Activated T-cell treated with anti-CD3 and anti-CD28 coated beads, Interleukin-2, amount 50 U/mL, for 72 hours (primary cell): ENCODE results near the gene ULK2. TPM values are rescaled to one million over a fixed set of nuclear protein-coding genes. Genes with fewer than 3 reads are reported as not detected.
"Not testable (repeated sequence)": the region's sequence is repeated elsewhere in the genome, so short reads cannot be mapped to it uniquely, and the experiment has no call there.

Experiments
- ATAC-seq, 2 donors: fragments of 150-1000 bp; cut with Tn5 transposase; replicated peaks in 1 of 2; 2 replicates each; pipeline ENCODE4 v1.10.0; 2021; ENCODE audit warnings: moderate library complexity in 2 of 2, mild to moderate bottlenecking in 1 of 2
- DNase-seq, 2 donors: peaks; one replicate each; pipeline ENCODE4 v3.0.0; 2021 to 2022; ENCODE audit warnings: mixed read lengths in 1 of 2
- H3K27ac Mint-ChIP-seq: one replicate; pipeline ENCODE4 v1.8.0; 2022; ENCODE audit warnings: mild to moderate bottlenecking, moderate library complexity, mixed read lengths
- H3K27me3 Mint-ChIP-seq: one replicate; pipeline ENCODE4 v1.8.0; 2022; ENCODE audit warnings: low read depth, mixed read lengths
- H3K36me3 Mint-ChIP-seq, 2 donors: one replicate each; pipeline ENCODE4 v1.8.0; 2022; ENCODE audit warnings: mixed read lengths in 2 of 2, mild to moderate bottlenecking in 1 of 2; ENCODE audit not compliant: insufficient read depth in 2 of 2
- H3K4me1 Mint-ChIP-seq: one replicate; pipeline ENCODE4 v1.8.0; 2022; ENCODE audit warnings: low read depth, mixed read lengths
- H3K4me3 Mint-ChIP-seq, 2 donors: one replicate each; pipeline ENCODE4 v1.8.0; 2022; ENCODE audit warnings: mild to moderate bottlenecking in 2 of 2, mixed read lengths in 2 of 2, moderate library complexity in 2 of 2
- H3K9me3 Mint-ChIP-seq, 2 donors: one replicate each; pipeline ENCODE4 v1.8.0; 2022; ENCODE audit warnings: mixed read lengths in 2 of 2
- total RNA-seq, 2 donors: library from RNA; stranded (reverse); gene quantifications; one replicate each; pipeline ENCODE4 v1.2.3, GENCODE V29; 2022

The ULK2 gene
- total RNA-seq, 2 donors from 2014 or later = 13.9 to 14.5 TPM

DNA sequence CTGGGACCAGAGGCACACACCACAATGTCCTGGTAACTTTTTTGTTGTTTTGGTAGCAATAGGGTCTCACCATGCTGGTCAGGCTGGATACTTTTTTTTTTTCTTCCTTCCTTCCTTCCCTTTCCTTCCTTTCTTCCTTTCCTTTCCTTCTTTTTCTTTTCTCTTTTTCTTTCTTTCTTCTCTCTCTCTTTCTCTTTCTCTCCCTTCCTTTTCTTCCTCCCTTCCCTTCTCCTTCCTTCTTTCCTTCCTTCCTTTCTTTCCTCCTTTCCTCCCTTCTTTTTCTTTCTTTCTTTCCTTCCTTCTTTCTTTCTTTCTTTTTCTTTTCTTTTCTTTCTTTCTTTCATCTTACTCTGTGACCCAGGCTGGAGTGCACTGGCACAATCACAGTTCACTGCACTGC is 18.4 kb upstream of the ULK2 start:
- no peak for DNase-seq
- no peaks in the 10 kb centered on the region for H3K36me3 Mint-ChIP-seq
- H3K27me3 Mint-ChIP-seq = no peaks in the 10 kb centered on the region
- no peak overlapping the region for H3K27ac Mint-ChIP-seq
- H3K9me3 Mint-ChIP-seq = no peaks in the 10 kb centered on the region
- no peaks in the 10 kb centered on the region for H3K4me1 Mint-ChIP-seq
- no peak overlapping the region for H3K4me3 Mint-ChIP-seq
- no peak for ATAC-seq

DNA sequence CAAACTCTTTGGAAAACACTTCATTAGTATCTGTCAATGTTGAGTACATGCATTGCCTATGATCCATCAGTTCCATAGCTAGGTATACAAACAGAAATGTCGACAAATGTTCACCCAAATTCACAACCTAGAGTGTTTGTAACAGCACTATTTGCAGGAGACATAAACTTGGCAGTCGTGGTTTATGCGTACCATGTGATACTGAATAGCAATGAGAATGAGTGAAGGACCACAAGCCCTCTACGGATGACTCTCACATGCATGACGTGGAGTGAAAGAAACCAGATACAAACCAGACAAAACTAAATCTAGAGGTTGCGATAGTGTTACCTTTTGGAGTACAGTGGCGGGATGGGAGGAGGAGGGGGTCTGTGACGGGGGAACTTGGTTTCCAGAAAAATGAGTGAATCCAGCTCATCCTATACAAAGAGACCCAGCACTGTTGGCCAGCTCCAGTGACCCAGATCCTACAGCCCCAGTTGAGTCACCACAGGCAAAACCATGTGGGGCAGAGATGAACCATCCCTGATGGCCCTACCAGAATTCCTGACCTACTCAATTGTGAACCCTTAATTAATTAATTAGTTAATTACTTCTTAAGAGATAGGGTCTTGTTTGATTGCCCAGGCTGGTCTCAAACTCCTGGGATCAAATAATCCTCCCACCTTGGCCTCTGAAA is 15.9 kb upstream of the ULK2 start:
- H3K9me3 Mint-ChIP-seq = no peaks in the 10 kb centered on the region
- H3K4me3 Mint-ChIP-seq = no peak overlapping the region
- ATAC-seq (peak; percentile 90 to 95), DNase-seq (peak; percentile 16 to 19)
- no peaks in the 10 kb centered on the region for H3K36me3 Mint-ChIP-seq
- no peak overlapping the region for H3K27ac Mint-ChIP-seq
- H3K4me1 Mint-ChIP-seq = no peaks in the 10 kb centered on the region
- no peaks in the 10 kb centered on the region for H3K27me3 Mint-ChIP-seq

DNA sequence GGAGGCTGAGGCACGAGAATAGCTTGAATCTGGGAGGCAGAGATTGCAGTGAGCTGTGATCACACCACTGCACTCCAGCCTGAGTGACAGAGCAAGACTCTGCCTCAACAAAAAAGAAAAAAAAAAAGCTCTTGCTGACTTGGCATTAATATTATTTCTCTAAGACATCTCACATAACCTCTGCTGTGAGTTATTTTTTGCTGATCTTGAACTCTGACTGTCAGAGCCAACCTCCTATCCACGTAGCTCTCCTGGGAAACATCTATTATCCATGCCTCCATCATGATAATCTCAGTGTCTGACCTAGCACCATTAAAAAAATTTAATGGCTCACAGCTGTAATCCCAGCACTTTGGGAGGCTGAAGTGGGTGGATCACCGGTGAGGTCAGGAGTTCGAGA is 12.7 kb upstream of the ULK2 start:
- DNase-seq (no peak), ATAC-seq (no peak)
- H3K9me3 Mint-ChIP-seq = no peaks in the 10 kb centered on the region
- H3K27ac Mint-ChIP-seq = no peak overlapping the region
- no peak overlapping the region for H3K4me3 Mint-ChIP-seq
- H3K27me3 Mint-ChIP-seq = no peaks in the 10 kb centered on the region
- H3K36me3 Mint-ChIP-seq = no peaks in the 10 kb centered on the region
- peaks cover 28% of the 10 kb centered on the region for H3K4me1 Mint-ChIP-seq

DNA sequence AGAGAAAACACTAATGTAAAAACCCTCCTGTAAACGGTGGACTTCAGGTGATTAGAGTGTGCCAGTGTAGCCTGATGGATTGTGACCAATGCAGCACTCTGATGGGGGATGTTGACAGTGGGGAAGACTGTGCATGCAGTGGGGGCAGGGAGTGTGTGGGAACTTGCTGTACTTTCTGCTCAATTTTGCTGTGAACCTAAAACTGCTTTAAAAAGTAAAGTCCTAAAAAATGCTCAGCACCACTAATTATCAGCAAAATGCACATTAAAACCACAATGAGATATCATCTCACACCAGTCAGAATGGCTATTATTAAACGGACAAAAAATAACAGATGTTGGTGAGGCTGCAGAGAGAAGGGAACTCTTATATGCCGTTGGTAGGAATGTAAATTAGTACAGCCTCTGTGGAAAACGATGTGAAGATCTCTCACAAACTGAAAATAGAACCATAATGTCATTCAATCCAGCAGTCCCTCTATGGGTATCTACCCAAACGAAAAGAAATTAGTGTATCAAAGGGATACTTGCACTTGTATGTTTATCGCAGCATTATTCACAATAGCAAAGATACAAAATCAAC is 9.7 kb upstream of the ULK2 start:
- Mint-ChIP-seq H3K4me3 (no peak overlapping the region), H3K9me3 (no peaks in the 10 kb centered on the region), H3K27me3 (no peaks in the 10 kb centered on the region), H3K27ac (no peak overlapping the region), H3K36me3 (no peaks in the 10 kb centered on the region), H3K4me1 (peaks cover 28% of the 10 kb centered on the region)
- ATAC-seq = no peak
- DNase-seq = no peak

DNA sequence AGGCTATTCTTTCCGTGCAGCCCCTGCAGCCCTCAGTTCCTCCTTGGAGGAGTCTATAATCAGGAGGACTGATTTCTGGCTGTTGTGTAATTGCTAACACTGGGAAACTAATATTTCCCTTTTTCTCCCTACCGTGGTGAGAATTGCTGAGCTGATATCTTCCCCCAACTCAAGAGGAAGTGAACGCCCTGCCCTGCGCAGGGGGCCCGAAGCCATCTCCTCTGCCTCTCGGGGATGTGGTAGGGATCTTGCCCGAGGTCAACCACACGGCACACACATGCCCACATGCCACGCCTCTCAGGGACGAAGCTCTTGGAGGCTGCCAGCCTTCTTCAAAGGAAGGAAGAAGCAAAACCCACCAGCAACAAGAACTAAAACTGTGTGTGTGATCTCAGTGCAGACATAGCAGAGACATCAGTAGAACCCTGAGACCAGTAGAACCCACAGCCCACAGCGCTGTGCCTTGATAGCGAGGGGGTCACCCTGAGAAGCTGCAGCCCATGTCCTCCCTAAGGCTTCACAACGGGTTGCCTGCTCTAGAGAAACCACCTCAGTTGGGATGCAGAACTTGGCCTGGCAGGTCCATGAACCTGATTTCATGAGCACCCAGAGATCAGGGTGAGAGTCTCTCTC is 8.9 kb upstream of the ULK2 start:
- no peaks in the 10 kb centered on the region for H3K27me3 Mint-ChIP-seq
- peak; percentile 70 to 74 for ATAC-seq

DNA sequence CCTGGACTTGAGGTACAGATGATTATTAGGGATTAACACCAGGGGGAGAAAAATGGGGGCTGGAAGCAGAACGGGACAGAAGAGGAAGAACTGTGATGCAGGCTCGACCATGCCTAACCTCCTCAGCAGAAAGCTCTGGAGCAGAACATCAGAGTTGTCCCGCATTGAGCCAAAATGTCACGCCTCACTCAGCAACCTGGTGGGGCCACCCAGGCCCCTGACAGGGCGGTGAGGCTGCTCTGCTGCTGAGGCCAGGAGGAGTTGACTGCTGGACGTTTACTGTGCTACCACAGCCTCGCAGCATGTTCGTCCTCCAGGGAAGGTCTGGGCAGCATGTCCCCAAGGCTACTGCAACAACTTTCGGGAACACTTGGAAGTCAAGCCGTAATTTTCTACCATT is 6.5 kb upstream of the ULK2 start:
- no peak for ATAC-seq
- H3K4me1 Mint-ChIP-seq = peaks cover 28% of the 10 kb centered on the region

More for the DNA sequence above, 8.9 kb upstream of the ULK2 start:
- DNase-seq = peak; percentile 19 to 37
- no peaks in the 10 kb centered on the region for H3K36me3 Mint-ChIP-seq
- H3K4me3 Mint-ChIP-seq = peak overlapping the region; percentile 43 to 69
- H3K4me1 Mint-ChIP-seq = peaks cover 28% of the 10 kb centered on the region
- H3K27ac Mint-ChIP-seq = peak overlapping the region; percentile 62
- H3K9me3 Mint-ChIP-seq = no peaks in the 10 kb centered on the region

DNA sequence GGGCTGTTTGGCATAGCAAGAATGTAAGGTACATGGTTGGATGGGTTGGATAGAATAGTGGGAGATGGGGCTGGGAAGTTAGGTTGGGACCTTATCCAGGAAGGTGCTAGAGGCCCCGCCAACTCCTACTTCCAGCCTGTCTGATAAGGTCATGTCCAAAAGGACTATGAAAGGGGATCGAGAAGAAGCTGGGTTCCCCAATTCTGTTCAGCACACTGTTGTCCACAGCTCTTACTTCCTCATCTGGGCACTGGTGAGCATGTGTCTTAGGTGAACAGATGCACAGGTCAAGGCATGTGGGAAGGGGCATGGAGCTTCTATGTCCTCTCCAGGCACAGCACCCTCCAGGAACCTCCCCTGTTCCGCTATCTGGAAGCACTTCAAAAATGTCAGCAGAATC is 5.6 kb upstream of the ULK2 start:
- Mint-ChIP-seq H3K27me3 (no peaks in the 10 kb centered on the region), H3K36me3 (no peaks in the 10 kb centered on the region), H3K9me3 (no peaks in the 10 kb centered on the region), H3K27ac (no peak overlapping the region), H3K4me3 (no peak overlapping the region), H3K4me1 (peaks cover 28% of the 10 kb centered on the region)
- DNase-seq = no peak
- ATAC-seq = no peak

More for the DNA sequence above, 6.5 kb upstream of the ULK2 start:
- Mint-ChIP-seq H3K9me3 (no peaks in the 10 kb centered on the region), H3K27ac (no peak overlapping the region), H3K27me3 (no peaks in the 10 kb centered on the region), H3K36me3 (no peaks in the 10 kb centered on the region), H3K4me3 (no peak overlapping the region)
- no peak for DNase-seq

DNA sequence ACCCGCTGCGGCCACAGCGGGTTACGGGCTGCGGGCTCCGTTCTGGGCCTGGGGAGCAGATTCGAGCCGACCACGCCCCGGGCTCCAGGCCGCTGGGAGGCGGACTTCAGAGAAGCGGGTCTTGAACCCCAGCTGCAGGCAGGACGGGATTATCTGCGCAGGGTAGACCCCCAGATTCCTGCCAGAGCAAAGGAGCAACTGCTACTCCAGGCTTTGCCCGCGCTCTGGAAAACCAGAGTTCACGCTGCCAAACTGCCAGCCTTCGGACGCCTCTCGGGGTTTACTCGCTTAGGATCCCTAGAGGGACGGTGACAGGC is 301 bp upstream of the ULK2 start:
- DNase-seq = no peak
- H3K27ac Mint-ChIP-seq = no peak overlapping the region
- ATAC-seq = no peak

DNA sequence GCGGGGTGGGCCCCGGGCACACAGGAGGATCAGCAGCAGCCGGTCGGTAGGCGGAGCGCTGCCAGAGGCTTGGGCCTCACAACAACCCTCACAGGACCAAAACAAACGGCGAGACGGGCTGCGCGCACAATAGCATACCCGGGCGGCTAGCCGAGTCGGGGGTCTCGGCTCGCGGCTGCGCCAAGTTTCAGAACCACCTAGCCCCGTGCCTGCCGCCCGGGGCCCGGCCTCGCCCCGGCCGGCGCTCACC is 732 bp downstream of the ULK2 start:
- H3K4me1 Mint-ChIP-seq = peaks cover 18% of the 10 kb centered on the region
- ATAC-seq (peak; percentile 64 to 70), DNase-seq (peak; percentile 60 to 65)
- H3K27ac Mint-ChIP-seq = no peak overlapping the region
- peak overlapping the region; percentile 84 to 89 for H3K4me3 Mint-ChIP-seq
- no peaks in the 10 kb centered on the region for H3K27me3 Mint-ChIP-seq
- H3K9me3 Mint-ChIP-seq = no peaks in the 10 kb centered on the region
- H3K36me3 Mint-ChIP-seq = no peaks in the 10 kb centered on the region

More for the DNA sequence above, 301 bp upstream of the ULK2 start:
- no peaks in the 10 kb centered on the region for H3K9me3 Mint-ChIP-seq
- peaks cover 18% of the 10 kb centered on the region for H3K4me1 Mint-ChIP-seq
- no peaks in the 10 kb centered on the region for H3K36me3 Mint-ChIP-seq
- H3K4me3 Mint-ChIP-seq = peak overlapping the region; percentile 47 to 54
- no peaks in the 10 kb centered on the region for H3K27me3 Mint-ChIP-seq

DNA sequence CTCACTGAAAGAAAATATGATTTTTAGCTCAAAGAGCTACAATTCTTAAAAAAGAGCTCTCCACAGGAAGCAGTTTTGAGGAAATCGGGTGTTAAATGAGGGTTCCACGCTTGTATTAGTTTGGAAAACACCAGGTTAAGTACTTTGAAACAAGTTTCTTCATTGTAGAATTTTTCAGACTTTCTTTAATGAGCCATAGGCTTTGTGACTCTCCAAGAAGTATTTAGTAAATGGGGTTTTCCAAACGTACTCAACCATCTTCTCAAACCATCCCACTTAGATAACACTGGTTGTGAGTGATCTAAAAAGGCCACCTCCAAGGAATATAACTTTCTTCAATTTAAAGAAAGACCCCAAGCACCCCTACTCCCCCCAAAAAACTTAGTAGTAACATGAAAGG is 2.7 kb downstream of the ULK2 start:
- Mint-ChIP-seq H3K27me3 (no peaks in the 10 kb centered on the region), H3K4me1 (peaks cover 18% of the 10 kb centered on the region), H3K4me3 (peak overlapping the region; percentile 47 to 62), H3K27ac (peak overlapping the region; percentile 38), H3K36me3 (no peaks in the 10 kb centered on the region), H3K9me3 (no peaks in the 10 kb centered on the region)
- DNase-seq (no peak), ATAC-seq (no peak)

DNA sequence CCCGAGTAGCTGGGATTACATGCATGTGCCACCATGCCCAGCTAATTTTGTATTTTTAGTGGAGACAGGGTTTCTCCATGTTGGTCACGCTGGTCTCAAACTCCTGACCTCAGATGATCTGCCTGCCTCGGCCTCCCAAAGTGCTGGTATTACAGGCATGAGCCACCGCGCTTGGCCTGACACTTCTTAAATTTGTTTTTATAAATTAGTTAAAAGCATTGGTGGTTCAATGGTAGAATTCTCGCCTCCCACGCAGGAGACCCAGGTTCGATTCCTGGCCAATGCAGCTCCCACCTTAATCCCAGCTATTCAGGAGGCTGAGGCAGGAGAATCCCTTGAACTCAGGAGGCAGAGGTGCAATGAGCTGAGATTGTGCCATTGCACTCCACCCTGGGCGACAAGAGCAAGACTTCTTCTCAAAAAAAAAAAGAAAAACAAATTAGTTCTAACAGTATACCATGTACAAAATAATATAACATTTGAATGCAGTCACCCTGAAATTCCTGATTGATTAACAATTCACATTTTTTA is 7.0 kb downstream of the ULK2 start:
- H3K4me1 Mint-ChIP-seq, ATAC-seq: not testable (repeated sequence)

DNA sequence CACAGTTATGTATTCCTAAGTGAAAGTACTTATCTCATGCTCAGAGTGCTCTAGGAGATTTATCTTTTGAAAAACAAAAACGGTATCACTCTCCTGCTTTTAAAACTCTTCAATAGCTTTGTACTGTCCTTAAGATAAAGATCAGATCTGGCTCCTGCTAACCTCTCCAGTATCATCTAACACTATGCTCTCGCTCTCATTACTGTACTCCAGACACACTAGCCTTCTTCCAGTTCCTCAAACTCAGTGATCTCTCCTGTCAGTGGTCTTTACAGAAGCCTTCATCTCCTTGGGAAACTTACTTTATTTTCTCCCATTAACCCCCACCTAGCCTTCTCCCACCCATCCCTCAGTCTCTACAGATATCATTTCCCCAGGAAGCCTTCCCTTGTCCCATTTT is 10.1 kb downstream of the ULK2 start:
- no peak overlapping the region for H3K27ac Mint-ChIP-seq
- H3K9me3 Mint-ChIP-seq = no peaks in the 10 kb centered on the region
- no peaks in the 10 kb centered on the region for H3K4me1 Mint-ChIP-seq
- ATAC-seq (no peak), DNase-seq (no peak)
- no peaks in the 10 kb centered on the region for H3K27me3 Mint-ChIP-seq
- no peak overlapping the region for H3K4me3 Mint-ChIP-seq
- H3K36me3 Mint-ChIP-seq = no peaks in the 10 kb centered on the region

More for the DNA sequence above, 7.0 kb downstream of the ULK2 start:
- H3K36me3 Mint-ChIP-seq, DNase-seq, H3K27me3 Mint-ChIP-seq, H3K4me3 Mint-ChIP-seq, H3K9me3 Mint-ChIP-seq, H3K27ac Mint-ChIP-seq: not testable (repeated sequence)

DNA sequence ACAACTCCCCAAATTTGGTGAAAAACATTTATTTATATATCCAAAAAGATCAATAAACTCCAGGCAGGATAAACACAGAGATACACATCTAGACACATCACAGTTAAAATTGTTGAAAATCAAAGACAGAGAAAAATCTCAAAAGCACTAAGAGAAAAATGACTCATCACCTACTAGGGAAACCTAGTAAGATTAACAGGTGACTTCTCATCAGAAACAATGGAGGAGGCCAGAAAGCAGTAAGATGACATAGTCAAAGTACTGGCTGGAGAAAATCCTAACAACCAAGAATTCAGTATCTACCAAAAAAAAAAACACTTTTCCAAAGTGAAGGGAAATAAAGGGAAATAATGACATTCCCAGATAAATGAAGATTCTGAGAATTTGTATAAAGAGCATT is 33.8 kb downstream of the ULK2 start:
- Mint-ChIP-seq H3K27me3 (no peaks in the 10 kb centered on the region), H3K4me3 (no peak overlapping the region), H3K4me1 (peaks cover 11% of the 10 kb centered on the region), H3K36me3 (peaks cover 5 to 20% of the 10 kb centered on the region in 2 donors), H3K9me3 (peaks cover 0 to 5% of the 10 kb centered on the region in 2 donors), H3K27ac (no peak overlapping the region)
- ATAC-seq = no peak
- DNase-seq = no peak
